Glutamatergic neuron (in vitro differentiated cells): ENCODE measurements around the gene FAM167B. TPM values are rescaled to one million over a fixed set of nuclear protein-coding genes. Genes with fewer than 3 reads are reported as not detected.

Source experiments
- DNase-seq: peaks from one replicate; pipeline ENCODE4 v3.0.0; 2022
- H3K27ac Mint-ChIP-seq: one replicate; pipeline ENCODE4 v1.8.0; 2020; ENCODE audit warnings: mild to moderate bottlenecking, mixed read lengths, inconsistent platforms; ENCODE audit not compliant: unreplicated experiment
- H3K27me3 Mint-ChIP-seq: one replicate; pipeline ENCODE4 v1.8.0; 2020; ENCODE audit warnings: mild to moderate bottlenecking, moderate library complexity, mixed read lengths, inconsistent platforms; ENCODE audit not compliant: unreplicated experiment
- H3K36me3 Mint-ChIP-seq: one replicate; pipeline ENCODE4 v1.8.0; 2020; ENCODE audit warnings: mild to moderate bottlenecking, mixed read lengths, inconsistent platforms; ENCODE audit not compliant: unreplicated experiment
- H3K4me1 Mint-ChIP-seq: one replicate; pipeline ENCODE4 v1.8.0; 2020; ENCODE audit warnings: mild to moderate bottlenecking, low read depth, mixed read lengths, inconsistent platforms; ENCODE audit not compliant: unreplicated experiment
- H3K4me3 Mint-ChIP-seq: one replicate; pipeline ENCODE4 v1.8.0; 2020; ENCODE audit warnings: mild to moderate bottlenecking, mixed read lengths, inconsistent platforms; ENCODE audit not compliant: unreplicated experiment
- H3K9me3 Mint-ChIP-seq: one replicate; pipeline ENCODE4 v1.8.0; 2020; ENCODE audit warnings: mild to moderate bottlenecking, moderate library complexity, mixed read lengths, inconsistent platforms; ENCODE audit not compliant: unreplicated experiment
- total RNA-seq: library from RNA; stranded (reverse); fragmentation: NEBNext Ultra II Directional; extraction: Animal tissue kit (Norgen Biotek cat#: 25700); gene quantifications from one replicate; pipeline ENCODE4 v1.2.1, GENCODE V29; 2021; ENCODE audit not compliant: unreplicated experiment
- TF ChIP-seq, protein P1 (sequence below): fragments of 200-600 bp; sonication (generic); IDR thresholded peaks from one replicate; pipeline ENCODE4 v1.5.0; 2021; ENCODE audit not compliant: partially characterized antibody, unreplicated experiment

FAM167B gene
- total RNA-seq, 1 donor from 2014 or later = 2.5 TPM

DNA sequence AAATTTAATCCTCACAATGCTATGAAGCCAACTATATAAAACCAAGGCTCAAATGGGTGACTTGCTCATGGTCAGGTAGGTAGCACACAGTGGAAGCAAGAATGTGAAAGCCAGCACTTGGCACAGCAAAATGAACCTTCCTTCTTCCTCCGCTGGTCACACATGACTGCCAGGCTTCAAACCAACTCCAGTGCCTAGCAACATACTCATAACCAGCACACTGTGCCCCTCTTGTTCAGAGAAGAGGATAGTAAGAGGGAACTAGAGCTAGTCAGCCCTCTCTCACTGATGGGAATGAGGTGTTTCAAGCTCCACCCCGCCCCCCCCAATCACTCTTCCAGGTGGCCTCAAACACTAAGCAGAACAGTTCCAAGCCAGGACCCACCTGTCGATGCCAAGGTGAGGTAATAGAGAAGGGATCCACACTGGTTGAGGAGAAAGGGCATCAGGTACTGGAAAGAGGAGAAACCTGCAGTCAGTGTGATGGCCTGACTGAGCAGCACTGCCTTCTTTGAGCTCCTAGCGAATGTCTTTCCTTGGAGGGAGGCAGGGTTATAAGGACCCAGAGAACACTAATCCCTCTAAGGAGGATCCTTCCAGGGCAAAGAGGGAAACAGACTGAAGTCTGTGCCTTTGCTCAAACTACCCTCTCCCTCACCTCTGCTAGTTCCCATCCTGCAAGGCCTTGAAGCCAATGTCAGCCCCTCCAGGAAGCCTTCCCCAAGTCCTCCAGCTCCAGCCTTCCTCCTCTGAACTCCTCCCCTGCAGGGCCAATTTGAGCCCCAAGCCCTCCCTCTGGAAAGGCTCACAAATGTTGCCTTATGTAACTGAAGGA is 26.1 kb upstream of the FAM167B start:
- peaks cover 2% of the 10 kb centered on the region for H3K4me1 Mint-ChIP-seq
- no peak for DNase-seq
- no peak overlapping the region for H3K27ac Mint-ChIP-seq
- peaks cover 7% of the 10 kb centered on the region for H3K36me3 Mint-ChIP-seq
- H3K4me3 Mint-ChIP-seq = peak overlapping the region; percentile 97
- peaks cover 4% of the 10 kb centered on the region for H3K27me3 Mint-ChIP-seq
- H3K9me3 Mint-ChIP-seq = peaks cover 4% of the 10 kb centered on the region
- TF ChIP-seq, protein P1, sequence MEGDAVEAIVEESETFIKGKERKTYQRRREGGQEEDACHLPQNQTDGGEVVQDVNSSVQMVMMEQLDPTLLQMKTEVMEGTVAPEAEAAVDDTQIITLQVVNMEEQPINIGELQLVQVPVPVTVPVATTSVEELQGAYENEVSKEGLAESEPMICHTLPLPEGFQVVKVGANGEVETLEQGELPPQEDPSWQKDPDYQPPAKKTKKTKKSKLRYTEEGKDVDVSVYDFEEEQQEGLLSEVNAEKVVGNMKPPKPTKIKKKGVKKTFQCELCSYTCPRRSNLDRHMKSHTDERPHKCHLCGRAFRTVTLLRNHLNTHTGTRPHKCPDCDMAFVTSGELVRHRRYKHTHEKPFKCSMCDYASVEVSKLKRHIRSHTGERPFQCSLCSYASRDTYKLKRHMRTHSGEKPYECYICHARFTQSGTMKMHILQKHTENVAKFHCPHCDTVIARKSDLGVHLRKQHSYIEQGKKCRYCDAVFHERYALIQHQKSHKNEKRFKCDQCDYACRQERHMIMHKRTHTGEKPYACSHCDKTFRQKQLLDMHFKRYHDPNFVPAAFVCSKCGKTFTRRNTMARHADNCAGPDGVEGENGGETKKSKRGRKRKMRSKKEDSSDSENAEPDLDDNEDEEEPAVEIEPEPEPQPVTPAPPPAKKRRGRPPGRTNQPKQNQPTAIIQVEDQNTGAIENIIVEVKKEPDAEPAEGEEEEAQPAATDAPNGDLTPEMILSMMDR = no peak

DNA sequence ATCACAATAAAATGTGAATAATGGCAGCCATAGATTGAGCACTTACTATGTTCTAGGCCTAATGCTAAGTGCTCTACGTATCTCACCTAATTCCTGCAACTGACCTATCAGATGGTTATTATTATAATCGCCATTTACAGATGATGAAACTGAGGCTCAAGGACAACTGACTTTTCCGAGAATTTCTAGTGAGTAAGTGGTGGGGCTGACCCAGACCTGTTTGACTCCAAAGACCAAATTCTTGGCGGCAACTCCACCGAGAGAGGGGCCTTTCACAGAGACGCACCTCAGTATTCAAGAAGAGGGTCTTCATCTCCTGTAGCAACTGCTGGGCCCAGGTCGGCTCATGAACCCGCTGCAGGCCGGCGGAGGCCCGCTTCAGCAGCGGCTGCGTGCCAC is 25.4 kb upstream of the FAM167B start:
- Mint-ChIP-seq H3K36me3 (peaks cover 7% of the 10 kb centered on the region), H3K4me3 (peak overlapping the region; percentile 97), H3K4me1 (peaks cover 2% of the 10 kb centered on the region), H3K27me3 (peaks cover 2% of the 10 kb centered on the region), H3K9me3 (peaks cover 4% of the 10 kb centered on the region), H3K27ac (peak overlapping the region; percentile 83)
- TF ChIP-seq, protein P1 = no peak
- DNase-seq = no peak

DNA sequence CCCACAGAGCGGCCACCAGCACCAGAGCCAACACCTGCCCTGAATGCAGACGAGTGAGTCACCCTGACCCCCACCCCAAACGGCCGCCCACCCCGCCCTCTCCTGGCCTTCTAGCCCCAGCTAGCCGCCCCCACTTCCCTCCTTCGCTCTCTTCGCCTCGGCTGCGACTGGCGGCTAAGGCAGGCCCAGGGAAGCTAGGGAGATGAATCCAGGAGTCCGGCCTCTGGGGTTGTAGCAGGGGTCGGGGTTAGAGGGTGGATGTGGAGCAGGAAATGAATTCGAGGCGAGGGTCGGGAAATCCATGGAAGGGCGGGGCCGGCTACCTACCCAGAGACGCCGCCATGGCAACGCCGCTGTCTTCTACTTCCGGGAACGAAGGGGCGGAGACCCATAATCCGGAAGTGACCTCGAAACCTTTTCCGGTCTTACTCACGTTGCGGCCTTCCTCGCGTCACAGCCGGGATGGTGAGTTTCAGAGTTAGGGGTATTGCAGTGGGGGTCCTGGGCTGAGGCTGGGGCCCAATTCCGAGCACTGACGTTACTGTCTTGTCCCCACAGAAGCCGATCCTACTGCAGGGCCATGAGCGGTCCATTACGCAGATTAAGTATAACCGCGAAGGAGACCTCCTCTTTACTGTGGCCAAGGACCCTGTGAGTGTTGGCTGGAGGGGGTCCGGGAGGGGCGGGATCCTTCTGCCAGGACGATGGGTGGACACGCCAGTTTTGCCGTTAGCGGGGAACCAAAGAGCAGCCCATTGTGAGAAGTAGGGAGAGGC is 24.9 kb upstream of the FAM167B start, which contains the start of the genes EIF3I and TMEM234:
Gene EIF3I (plus strand): TSS at position 428 of the 776 bp plus-strand sequence. CDS start 35 bp downstream, at position 463.
Gene TMEM234 (minus strand): TSS at position 374 of the 776 bp plus-strand sequence. CDS start 31 bp downstream, at position 343.
- peaks cover 4% of the 10 kb centered on the region for H3K36me3 Mint-ChIP-seq
- peaks cover 2% of the 10 kb centered on the region for H3K4me1 Mint-ChIP-seq
- H3K9me3 Mint-ChIP-seq = peaks cover 4% of the 10 kb centered on the region
- peak within 1 kb of the TSS; percentile 97 for H3K4me3 Mint-ChIP-seq
- peak; percentile 90 for DNase-seq
- peak within 1 kb of the TSS; percentile 83 for H3K27ac Mint-ChIP-seq
- TF ChIP-seq, protein P1 = no peak
- peaks cover 2% of the 10 kb centered on the region for H3K27me3 Mint-ChIP-seq

DNA sequence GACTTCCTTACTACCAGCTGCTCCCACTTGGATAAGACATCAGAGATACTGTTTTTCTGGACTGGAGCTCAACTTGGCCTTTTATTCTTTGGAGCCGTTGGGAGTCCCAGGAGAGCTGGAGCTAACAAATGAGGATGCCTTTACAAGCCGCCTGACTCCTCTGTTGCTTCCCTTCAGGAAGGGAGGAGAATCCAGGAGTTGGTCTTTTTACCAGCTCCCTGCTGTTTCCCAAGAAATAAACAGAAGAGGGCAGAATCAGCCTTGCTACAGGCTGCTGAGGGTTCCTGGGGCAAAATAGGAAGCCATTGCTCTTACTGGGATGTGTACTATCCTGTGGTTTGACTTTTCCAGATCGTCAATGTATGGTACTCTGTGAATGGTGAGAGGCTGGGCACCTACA is 23.3 kb upstream of the FAM167B start:
- Mint-ChIP-seq H3K4me3 (peak overlapping the region; percentile 97), H3K27me3 (peaks cover 2% of the 10 kb centered on the region), H3K27ac (no peak overlapping the region), H3K4me1 (peaks cover 2% of the 10 kb centered on the region), H3K9me3 (peaks cover 4% of the 10 kb centered on the region), H3K36me3 (no peaks in the 10 kb centered on the region)
- DNase-seq = no peak
- TF ChIP-seq, protein P1 = no peak
